K562 (cell line): Measurements from ENCODE around the gene PCSK7. TPM values are rescaled to one million over a fixed set of nuclear protein-coding genes. Genes with fewer than 3 reads are reported as not detected.

Experiments used
- BRD4 ChIP-seq: fragments of 200-600 bp; sonication (generic); IDR thresholded peaks from 2 replicates; pipeline ENCODE4 v1.6.1; 2017; ENCODE audit warnings: inconsistent platforms
- BRD9 ChIP-seq: fragments of 450-650 bp; IDR thresholded peaks from 2 replicates; pipeline ENCODE4 v1.6.1; 2018; ENCODE audit warnings: low read depth; ENCODE audit not compliant: partially characterized antibody
- CBX1 ChIP-seq: sonication (generic); IDR thresholded peaks from 2 replicates; pipeline ENCODE4 v1.6.1; 2016; ENCODE audit warnings: antibody characterized with exemption, low read depth, mild to moderate bottlenecking
- CCAR2 ChIP-seq: fragments of 200-400 bp; formaldehyde crosslinking; IDR thresholded peaks from 2 replicates; pipeline ENCODE4 v1.6.1; 2017; ENCODE audit warnings: mild to moderate bottlenecking, low read depth, low read length
- CHD2 ChIP-seq: IDR thresholded peaks from 2 replicates; pipeline ENCODE4 v1.6.1; 2011; ENCODE audit warnings: low read depth, low read length
- CXXC5 ChIP-seq: fragments of 250-450 bp; sonication (Bioruptor Pico); IDR thresholded peaks from 2 replicates; pipeline ENCODE4 v1.8.0; 2022; ENCODE audit warnings: inconsistent platforms, mild to moderate bottlenecking, moderate library complexity
- DIDO1 ChIP-seq: fragments of 450-650 bp; IDR thresholded peaks from 2 replicates; pipeline ENCODE4 v1.6.1; 2016; ENCODE audit warnings: low read depth, missing biosample characterization, missing genetic modification characterization
- DPF2 ChIP-seq: fragments of 450-650 bp; IDR thresholded peaks from 2 replicates; pipeline ENCODE4 v1.6.1; 2016
- GTF2E2 ChIP-seq: fragments of 200-800 bp; sonication (Bioruptor generic); IDR thresholded peaks from 2 replicates; pipeline ENCODE4 v1.6.1; 2016; ENCODE audit warnings: missing genetic modification characterization, missing compliant biosample characterization
- GTF2F1 ChIP-seq: IDR thresholded peaks from 2 replicates; pipeline ENCODE4 v1.6.1; 2011; ENCODE audit warnings: low read depth, low read length, improper control_type of control experiment
- HDAC3 ChIP-seq: fragments of 450-650 bp; IDR thresholded peaks from 2 replicates; pipeline ENCODE4 v1.6.1; 2018; ENCODE audit warnings: borderline replicate concordance, mild to moderate bottlenecking, moderate library complexity; ENCODE audit not compliant: partially characterized antibody
- KHSRP ChIP-seq: fragments of 450-650 bp; IDR thresholded peaks from 2 replicates; pipeline ENCODE4 v1.6.1; 2017
- KLF13 ChIP-seq: fragments of 450-650 bp; IDR thresholded peaks from 2 replicates; pipeline ENCODE4 v1.6.1; 2016; ENCODE audit warnings: missing genetic modification characterization, low read depth, mild to moderate bottlenecking, missing compliant biosample characterization, moderate library complexity, borderline replicate concordance
- MAFF ChIP-seq: IDR thresholded peaks from 2 replicates; pipeline ENCODE4 v1.6.1; 2012; ENCODE audit warnings: low read length, improper control_type of control experiment
- MBD2 ChIP-seq: sonication (generic); IDR thresholded peaks from 2 replicates; pipeline ENCODE4 v1.6.1; 2016; ENCODE audit warnings: low read depth, borderline replicate concordance
- MTA2 ChIP-seq: fragments of 450-650 bp; IDR thresholded peaks from 2 replicates; pipeline ENCODE4 v1.6.1; 2016; ENCODE audit warnings: low read depth
- MYNN ChIP-seq, 2 experiments: sonication (generic); formaldehyde crosslinking in 1 of 2; IDR thresholded peaks; 2 replicates each; pipeline versions ENCODE4 v1.5.0 to v1.6.1; 2016 to 2020; ENCODE audit warnings: antibody characterized with exemption in 1 of 2, missing genetic modification reagents in 1 of 2
- NBN ChIP-seq: fragments of 450-650 bp; IDR thresholded peaks from 2 replicates; pipeline ENCODE4 v1.6.1; 2016; ENCODE audit warnings: low read depth, mild to moderate bottlenecking
- PHF21A ChIP-seq: fragments of 450-650 bp; IDR thresholded peaks from 2 replicates; pipeline ENCODE4 v1.6.1; 2017; ENCODE audit warnings: low read depth, borderline replicate concordance
- POLR2AphosphoS5 ChIP-seq: IDR thresholded peaks from 2 replicates; pipeline ENCODE4 v1.6.1; 2011; ENCODE audit warnings: mild to moderate bottlenecking, low read depth, low read length, moderate library complexity; ENCODE audit not compliant: control insufficient read depth, insufficient read depth
- POLR2B ChIP-seq: fragments of 450-650 bp; IDR thresholded peaks from 2 replicates; pipeline ENCODE4 v1.6.1; 2018; ENCODE audit warnings: low read depth; ENCODE audit not compliant: partially characterized antibody
- RBBP5 ChIP-seq: fragments of 200-600 bp; sonication (generic); IDR thresholded peaks from 2 replicates; pipeline ENCODE4 v1.6.1; 2012; ENCODE audit warnings: borderline replicate concordance, mild to moderate bottlenecking, low read length, control low read depth, inconsistent platforms; ENCODE audit not compliant: insufficient read depth, poor library complexity, severe bottlenecking
- RFX1 ChIP-seq: fragments of 450-650 bp; IDR thresholded peaks from 2 replicates; pipeline ENCODE4 v1.6.1; 2016; ENCODE audit warnings: mild to moderate bottlenecking, moderate library complexity
- RHOXF2B ChIP-seq: fragments of 250-450 bp; sonication (Bioruptor Pico); conservative IDR thresholded peaks from 2 replicates; pipeline ENCODE4 v1.5.1; 2021
- SMAD3 ChIP-seq: fragments of 450-650 bp; formaldehyde crosslinking; conservative IDR thresholded peaks from 2 replicates; pipeline ENCODE4 v1.4.0; 2020; ENCODE audit warnings: mild to moderate bottlenecking
- SMARCC2 ChIP-seq: fragments of 450-650 bp; IDR thresholded peaks from 2 replicates; pipeline ENCODE4 v1.6.1; 2017; ENCODE audit warnings: antibody characterized with exemption, moderate library complexity, mild to moderate bottlenecking, low read depth
- WHSC1 ChIP-seq: IDR thresholded peaks from one replicate; pipeline ENCODE4 v1.6.1; 2012; ENCODE audit warnings: low read length, control low read depth, inconsistent platforms
- ZFP30 ChIP-seq: fragments of 250-450 bp; sonication (Bioruptor Pico); IDR thresholded peaks from 2 replicates; pipeline ENCODE4 v1.8.0; 2022; ENCODE audit warnings: moderate library complexity, mild to moderate bottlenecking, inconsistent platforms, borderline replicate concordance
- ZSCAN29 ChIP-seq: fragments of 450-650 bp; IDR thresholded peaks from 2 replicates; pipeline ENCODE4 v1.6.1; 2017
- polyA plus RNA-seq, 8 experiments: library from polyadenylated mRNA; depleted of rRNA in 4 of 8; stranded (reverse) in 5 of 8; unstranded in 3 of 8; fragments of >200 nt; fragmentation: Nextera tagmentation in 2 of 8; fragmentation: Illumina TruSeq in 1 of 8; extraction: Ambion mirVana in 2 of 8; extraction: Trizol in 1 of 8; gene quantifications; 2 replicates each; pipeline versions ENCODE4 v1.2.1 to v1.2.3, GENCODE V29; 2011 to 2014; ENCODE audit warnings: inconsistent platforms in 1 of 8, missing spikeins in 1 of 8
- total RNA-seq, 7 experiments: library from RNA; depleted of rRNA in 6 of 7; stranded (reverse); fragments of >200 nt in 6 of 7; fragmentation: Illumina TruSeq in 2 of 7; extraction: Trizol in 2 of 7; gene quantifications; 2 replicates each; pipeline versions ENCODE4 v1.2.1 to v1.2.3, GENCODE V29; 2011 to 2021; ENCODE audit warnings: low replicate concordance in 1 of 7
- TF ChIP-seq, protein P1 (sequence below), 2 experiments: fragments of 450-650 bp in 1 of 2; sonication (generic) in 1 of 2; formaldehyde crosslinking in 1 of 2; IDR thresholded peaks in 1 of 2; conservative IDR thresholded peaks in 1 of 2; 2 replicates each; pipeline versions ENCODE4 v1.6.1 to v1.8.1; 2016 to 2023; ENCODE audit warnings: mild to moderate bottlenecking in 2 of 2, moderate library complexity in 2 of 2, inconsistent platforms in 1 of 2, missing genetic modification reagents in 1 of 2
- TF ChIP-seq, protein P2 (sequence below): sonication (generic); formaldehyde crosslinking; IDR thresholded peaks from 2 replicates; pipeline ENCODE4 v1.8.1; 2023; ENCODE audit warnings: mild to moderate bottlenecking, missing genetic modification reagents

PCSK7 gene
- total and polyA plus RNA-seq, 9 of the 15 experiments (the other 6 are each of a cell fraction or from before 2014, with no cell fraction given) = 3.1 to 29.2 (median 15.6) TPM

DNA sequence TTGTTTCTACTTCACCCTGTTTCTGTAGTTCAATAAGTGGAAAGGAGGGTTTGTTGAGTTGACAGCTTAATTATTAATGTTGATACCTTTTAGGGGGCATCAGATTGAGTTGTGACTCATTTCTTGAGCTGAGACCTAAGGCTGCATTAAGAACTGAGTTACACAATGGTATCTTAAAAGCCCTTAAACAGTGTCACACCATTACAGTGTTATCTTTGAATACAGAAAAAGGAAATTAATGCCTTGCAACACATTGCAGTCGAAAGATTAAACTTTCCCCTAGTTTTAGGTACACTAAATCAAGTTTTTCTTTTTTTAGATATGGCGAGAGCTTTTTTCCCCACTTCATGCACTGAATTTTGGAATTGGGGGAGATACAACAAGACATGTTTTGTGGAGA lies 71.0 kb downstream of the PCSK7 start (continued):
- TF ChIP-seq RHOXF2B (CRISPR knock-in tag) (no peak), DIDO1 (tag) (no peak), GTF2F1 (no peak), MBD2 (no peak), RBBP5 (no peak), POLR2B (no peak), ZSCAN29 (no peak), MAFF (no peak), PHF21A (no peak), DPF2 (peak; percentile 81), KLF13 (tag) (no peak), BRD9 (no peak), WHSC1 (no peak), MYNN (IDR thresholded peaks at IDR 0.05) (no peak), MYNN (CRISPR knock-in tag; IDR thresholded peaks at IDR 0.05) (no peak), KHSRP (no peak), RFX1 (no peak), BRD4 (no peak), GTF2E2 (no peak; the same call in 1 of the 2 replicates), POLR2AphosphoS5 (peak; percentile 54), MTA2 (peak; percentile 53), NBN (no peak), HDAC3 (peak; percentile 63), CXXC5 (CRISPR knock-in tag) (no peak), SMAD3 (no peak), CCAR2 (no peak), CBX1 (no peak), ZFP30 (CRISPR knock-in tag) (no peak), CHD2 (no peak), SMARCC2 (peak; percentile 23; the same call in 1 of the 2 replicates)
- TF ChIP-seq, protein P1, sequence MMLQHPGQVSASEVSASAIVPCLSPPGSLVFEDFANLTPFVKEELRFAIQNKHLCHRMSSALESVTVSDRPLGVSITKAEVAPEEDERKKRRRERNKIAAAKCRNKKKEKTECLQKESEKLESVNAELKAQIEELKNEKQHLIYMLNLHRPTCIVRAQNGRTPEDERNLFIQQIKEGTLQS (IDR thresholded peaks at IDR 0.05) = peak; percentile 51
- TF ChIP-seq, protein P1 (CRISPR knock-in tag; conservative IDR thresholded peaks at IDR 0.05) = no peak
- TF ChIP-seq, protein P2, sequence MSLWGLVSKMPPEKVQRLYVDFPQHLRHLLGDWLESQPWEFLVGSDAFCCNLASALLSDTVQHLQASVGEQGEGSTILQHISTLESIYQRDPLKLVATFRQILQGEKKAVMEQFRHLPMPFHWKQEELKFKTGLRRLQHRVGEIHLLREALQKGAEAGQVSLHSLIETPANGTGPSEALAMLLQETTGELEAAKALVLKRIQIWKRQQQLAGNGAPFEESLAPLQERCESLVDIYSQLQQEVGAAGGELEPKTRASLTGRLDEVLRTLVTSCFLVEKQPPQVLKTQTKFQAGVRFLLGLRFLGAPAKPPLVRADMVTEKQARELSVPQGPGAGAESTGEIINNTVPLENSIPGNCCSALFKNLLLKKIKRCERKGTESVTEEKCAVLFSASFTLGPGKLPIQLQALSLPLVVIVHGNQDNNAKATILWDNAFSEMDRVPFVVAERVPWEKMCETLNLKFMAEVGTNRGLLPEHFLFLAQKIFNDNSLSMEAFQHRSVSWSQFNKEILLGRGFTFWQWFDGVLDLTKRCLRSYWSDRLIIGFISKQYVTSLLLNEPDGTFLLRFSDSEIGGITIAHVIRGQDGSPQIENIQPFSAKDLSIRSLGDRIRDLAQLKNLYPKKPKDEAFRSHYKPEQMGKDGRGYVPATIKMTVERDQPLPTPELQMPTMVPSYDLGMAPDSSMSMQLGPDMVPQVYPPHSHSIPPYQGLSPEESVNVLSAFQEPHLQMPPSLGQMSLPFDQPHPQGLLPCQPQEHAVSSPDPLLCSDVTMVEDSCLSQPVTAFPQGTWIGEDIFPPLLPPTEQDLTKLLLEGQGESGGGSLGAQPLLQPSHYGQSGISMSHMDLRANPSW = no peak
